ENCODE data around the gene SNX25.
"Not testable (repeated sequence)": the region's sequence is repeated elsewhere in the genome, so short reads cannot be mapped to it uniquely, and the experiment has no call there.

SNX25 gene

GRCh38 chr4:185235119-185235842 is 25.9 kb downstream of the SNX25 start:
- no peak for DNase-seq

- peak; percentile 17 for DNase-seq
Measured at GRCh38 chr4:185235843-185236503, 26.6 kb downstream of the SNX25 start.

- DNase-seq = no peak
Measured at GRCh38 chr4:185237175-185237574, 27.8 kb downstream of the SNX25 start.

- DNase-seq = no peak
Measured at GRCh38 chr4:185238215-185238681, 28.9 kb downstream of the SNX25 start.

GRCh38 chr4:185238750-185239149 is 29.4 kb downstream of the SNX25 start:
- no peak for DNase-seq

GRCh38 chr4:185240486-185240885 is 31.1 kb downstream of the SNX25 start:
- not testable (repeated sequence) for DNase-seq

GRCh38 chr4:185242749-185243533 is 33.5 kb downstream of the SNX25 start:
- no peak for DNase-seq

- no peak for DNase-seq
Measured at GRCh38 chr4:185243879-185244278, 34.5 kb downstream of the SNX25 start.

GRCh38 chr4:185244763-185245162 is 35.4 kb downstream of the SNX25 start:
- DNase-seq = no peak

- DNase-seq = no peak
Measured at GRCh38 chr4:185246453-185246852, 37.1 kb downstream of the SNX25 start.

GRCh38 chr4:185247151-185247550 is 37.8 kb downstream of the SNX25 start:
- DNase-seq = no peak

GRCh38 chr4:185248393-185249039 is 39.1 kb downstream of the SNX25 start:
- no peak for DNase-seq

- DNase-seq = no peak
Measured at GRCh38 chr4:185249105-185249504, 39.7 kb downstream of the SNX25 start.

GRCh38 chr4:185254434-185254833 is 45.0 kb downstream of the SNX25 start:
- DNase-seq = no peak

GRCh38 chr4:185255868-185256267 is 46.5 kb downstream of the SNX25 start:
- no peak for DNase-seq

GRCh38 chr4:185256446-185256845 is 47.0 kb downstream of the SNX25 start:
- no peak for DNase-seq

- no peak for DNase-seq
Measured at GRCh38 chr4:185257086-185257485, 47.7 kb downstream of the SNX25 start.

- no peak for DNase-seq
Measured at GRCh38 chr4:185257694-185258093, 48.3 kb downstream of the SNX25 start.

GRCh38 chr4:185258741-185259140 is 49.3 kb downstream of the SNX25 start:
- peak; percentile 44 for DNase-seq

- no peak for DNase-seq
Measured at GRCh38 chr4:185259719-185260118, 50.3 kb downstream of the SNX25 start.

GRCh38 chr4:185261946-185262345 is 52.5 kb downstream of the SNX25 start:
- DNase-seq = no peak

- no peak for DNase-seq
Measured at GRCh38 chr4:185263419-185263818, 54.0 kb downstream of the SNX25 start.

- DNase-seq = peak; percentile 19
Measured at GRCh38 chr4:185265942-185266341, 56.5 kb downstream of the SNX25 start.

Data from hematopoietic multipotent progenitor cell treated with erythropoietin and hydrocortisone succinate and interleukin-3 and kit ligand, for 8 days (in vitro differentiated cells).